A673 (cell line): Measurements from ENCODE around the gene SUCLG1. TPM values are rescaled to one million over a fixed set of nuclear protein-coding genes. Genes with fewer than 3 reads are reported as not detected.
"Not testable (repeated sequence)": the region's sequence is repeated elsewhere in the genome, so short reads cannot be mapped to it uniquely, and the experiment has no call there.

Source experiments
- BruUV-seq: library from RNA; stranded (reverse); fragments of 400-500 nt; replicated peaks from 2 replicates; lab custom pipeline; 2021; lab: Mats Ljungman, UMichigan
- CTCF ChIA-PET: fragments of 300-600 bp; sonication (Branson Sonifier 250); formaldehyde crosslinking; loops from one replicate; lab custom pipeline; 2022; ENCODE audit warnings: antibody characterized with exemption; lab: Charles Lee
- POLR2A ChIA-PET: fragments of 300-600 bp; sonication (Branson Sonifier 250); formaldehyde crosslinking; loops from one replicate; lab custom pipeline; 2022; ENCODE audit warnings: antibody characterized with exemption; ENCODE audit not compliant: low non-redundant PET; lab: Charles Lee
- DNase-seq: peaks from one replicate; pipeline ENCODE4 v3.0.0-alpha.2; 2015; ENCODE audit warnings: low spot score
- H3K27ac ChIP-seq: fragments of 200-600 bp; sonication (generic); 2 replicates; pipeline ENCODE4 v1.5.1; 2016; ENCODE audit warnings: mixed run types, low read depth, mild to moderate bottlenecking, mixed read lengths, antibody characterized with exemption, low read length; ENCODE audit not compliant: poor library complexity, severe bottlenecking
- H3K27me3 ChIP-seq: fragments of 200-600 bp; sonication (generic); replicated peaks from 2 replicates; pipeline ENCODE4 v1.6.1; 2017; ENCODE audit warnings: mixed run types, low read depth, mild to moderate bottlenecking, mixed read lengths, antibody characterized with exemption, low read length; ENCODE audit not compliant: insufficient read depth, poor library complexity
- H3K36me3 ChIP-seq: fragments of 200-600 bp; sonication (generic); 2 replicates; pipeline ENCODE4 v1.6.1; 2016; ENCODE audit warnings: mixed run types, mild to moderate bottlenecking, mixed read lengths, antibody characterized with exemption, low read length; ENCODE audit not compliant: insufficient read depth, poor library complexity, severe bottlenecking
- H3K4me1 ChIP-seq: fragments of 200-600 bp; sonication (generic); 2 replicates; pipeline ENCODE4 v1.6.1; 2017; ENCODE audit warnings: mixed run types, mild to moderate bottlenecking, mixed read lengths, antibody characterized with exemption, low read length; ENCODE audit not compliant: insufficient read depth, poor library complexity, severe bottlenecking
- H3K4me3 ChIP-seq: fragments of 200-600 bp; sonication (generic); 2 replicates; pipeline ENCODE4 v1.5.1; 2016; ENCODE audit warnings: low read depth, mixed run types, mild to moderate bottlenecking, mixed read lengths, low read length; ENCODE audit not compliant: poor library complexity, severe bottlenecking
- H3K9me3 ChIP-seq: fragments of 200-600 bp; sonication (generic); 2 replicates; pipeline ENCODE4 v1.6.1; 2016; ENCODE audit warnings: mixed run types, low read depth, mild to moderate bottlenecking, mixed read lengths, antibody characterized with exemption, low read length; ENCODE audit not compliant: poor library complexity, severe bottlenecking
- CTCF ChIP-seq: fragments of 300-800, 200-600 bp; sonication (generic); conservative IDR thresholded peaks from 2 replicates; pipeline ENCODE4 v1.5.1; 2017; ENCODE audit warnings: low read depth, mild to moderate bottlenecking, antibody characterized with exemption, low read length, moderate library complexity, mixed read lengths
- EZH2 ChIP-seq: fragments of 200-600 bp; sonication (generic); IDR thresholded peaks from 2 replicates; pipeline ENCODE4 v1.6.1; 2017; ENCODE audit warnings: borderline replicate concordance, low read depth, mild to moderate bottlenecking, mixed read lengths, antibody characterized with exemption, low read length; ENCODE audit not compliant: poor library complexity, severe bottlenecking
- intact Hi-C: fragments of 100-400 bp; cut with micrococcal nuclease; formaldehyde crosslinking; loops from one replicate; pipeline ENCODE4 v1.10.0; 2022; ENCODE audit not compliant: unreplicated experiment
- total RNA-seq: library from RNA; stranded (reverse); gene quantifications from 2 replicates; pipeline ENCODE4 v1.2.3, GENCODE V29; 2021

Gene SUCLG1
- total RNA-seq, 1 experiment from 2014 or later = 88.1 TPM

GRCh38 chr2:84472856-84473565 lies 13.9 kb upstream of the SUCLG1 start:
- no peak overlapping the region for H3K4me3 ChIP-seq
- H3K27me3 ChIP-seq = peaks cover 14% of the 10 kb centered on the region
- ChIA-PET CTCF (no interaction called here), POLR2A (no interaction called here)
- no peak for DNase-seq
- no peaks in the 10 kb centered on the region for H3K9me3 ChIP-seq
- intact Hi-C loops = no loop called here
- TF ChIP-seq EZH2 (no peak), CTCF (no peak)
- no peaks in the 10 kb centered on the region for H3K4me1 ChIP-seq
- H3K36me3 ChIP-seq = no peaks in the 10 kb centered on the region
- no TSS peak for BruUV-seq
- H3K27ac ChIP-seq = no peak overlapping the region

- not testable (repeated sequence) for BruUV-seq
These were observed 13.3 kb upstream of the SUCLG1 start for GRCh38 chr2:84472423-84472822.

GRCh38 chr2:84467389-84467788 lies 8.3 kb upstream of the SUCLG1 start:
- intact Hi-C loops = no loop called here
- TF ChIP-seq CTCF = no peak
- TF ChIP-seq EZH2 = no peak
- CTCF ChIA-PET = no interaction called here
- DNase-seq = no peak
- Histone ChIP-seq H3K36me3 (no peaks in the 10 kb centered on the region), H3K27me3 (no peaks in the 10 kb centered on the region), H3K27ac (no peak overlapping the region), H3K4me3 (no peak overlapping the region), H3K9me3 (peaks cover 10% of the 10 kb centered on the region), H3K4me1 (no peaks in the 10 kb centered on the region)
- BruUV-seq = no TSS peak
- POLR2A ChIA-PET = no interaction called here

More at GRCh38 chr2:84472423-84472822, 13.3 kb upstream of the SUCLG1 start:
- H3K27ac ChIP-seq, intact Hi-C loops, H3K4me3 ChIP-seq, CTCF ChIA-PET, POLR2A ChIA-PET, H3K4me1 ChIP-seq, DNase-seq, H3K36me3 ChIP-seq, H3K9me3 ChIP-seq: not testable (repeated sequence)
- H3K27me3 ChIP-seq = peaks cover 14% of the 10 kb centered on the region

GRCh38 chr2:84461310-84461709 lies 2.2 kb upstream of the SUCLG1 start:
- Histone ChIP-seq H3K36me3 (no peaks in the 10 kb centered on the region), H3K27ac (no peak overlapping the region), H3K27me3 (no peaks in the 10 kb centered on the region), H3K4me3 (no peak overlapping the region), H3K9me3 (no peaks in the 10 kb centered on the region), H3K4me1 (peaks cover 7% of the 10 kb centered on the region)
- CTCF ChIA-PET = no interaction called here
- no TSS peak for BruUV-seq
- DNase-seq = no peak
- TF ChIP-seq CTCF = no peak
- no peak for TF ChIP-seq EZH2
- POLR2A ChIA-PET = no interaction called here
- intact Hi-C loops = no loop called here
